Ecto neural progenitor cell (in vitro differentiated cells): ENCODE measurements around the gene HPX.
"Not testable (repeated sequence)": the region's sequence is repeated elsewhere in the genome, so short reads cannot be mapped to it uniquely, and the experiment has no call there.

ENCODE experiments used
- DNase-seq: peaks from one replicate; pipeline ENCODE4 v3.0.0-alpha.2; 2018; ENCODE audit warnings: low spot score

Gene HPX

GRCh38 chr11:6414874-6415328 lies 25.9 kb downstream of the HPX start:
- DNase-seq: no peak

- no peak for DNase-seq
Measured at GRCh38 chr11:6413791-6414201, 27.0 kb downstream of the HPX start.

DNA sequence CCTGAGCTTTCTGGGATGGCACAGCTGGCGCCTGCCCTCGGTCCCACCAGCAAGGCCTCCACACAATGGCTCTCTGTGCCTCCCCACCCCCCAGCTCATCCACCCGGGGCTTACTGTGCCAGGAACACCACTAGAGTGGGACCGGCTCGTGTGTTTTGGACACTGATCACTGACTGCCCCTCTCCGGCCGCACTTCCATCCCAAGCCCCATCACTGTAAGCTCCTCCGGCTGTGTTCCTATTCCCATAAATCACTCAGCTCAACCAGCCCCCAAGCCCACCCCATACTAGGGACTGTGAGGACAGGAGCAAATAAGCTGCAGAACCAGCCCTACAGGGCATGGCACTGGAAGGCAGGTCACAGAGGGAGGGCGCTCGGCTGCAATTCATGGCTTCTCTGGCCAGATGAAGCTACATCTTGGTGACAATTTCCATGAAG lies 29.2 kb downstream of the HPX start:
- no peak for DNase-seq

DNA sequence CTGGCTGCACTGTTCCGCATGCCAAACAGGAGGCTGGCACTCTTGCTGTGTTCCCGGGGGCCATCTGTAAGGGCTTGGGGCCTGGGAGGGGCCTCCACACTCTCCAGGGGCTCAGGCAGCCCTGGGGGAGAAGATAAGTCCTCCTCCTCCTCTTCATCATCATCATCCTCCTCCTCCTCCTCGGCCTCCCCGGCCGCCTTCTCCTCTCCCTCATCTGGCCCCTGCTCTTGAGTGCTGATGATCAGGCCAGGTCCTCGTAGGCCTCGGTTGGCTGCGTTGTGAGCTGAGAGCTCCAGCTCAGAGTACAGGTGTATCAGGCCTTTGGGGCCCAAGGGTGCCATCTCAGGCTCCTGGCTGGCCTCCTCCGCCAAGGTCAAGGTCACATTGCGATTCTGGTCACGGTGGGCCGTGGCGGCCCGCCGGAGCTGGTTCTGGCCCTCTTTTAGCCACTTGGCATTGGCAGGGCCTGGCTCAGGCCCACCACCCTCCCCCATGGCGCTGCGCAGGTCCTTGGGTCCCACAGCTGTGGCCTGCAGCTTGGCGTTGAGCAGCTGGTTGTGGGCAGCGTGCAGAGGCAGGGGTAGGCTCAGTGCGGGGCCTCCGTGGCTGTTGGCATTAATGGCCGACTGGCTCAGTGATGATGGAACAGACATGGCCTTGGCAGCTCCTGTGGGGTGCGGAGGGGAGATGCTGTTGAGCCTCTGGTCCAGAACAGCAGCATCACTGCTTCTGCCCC lies 29.9 kb downstream of the HPX start:
- DNase-seq: no peak

DNA sequence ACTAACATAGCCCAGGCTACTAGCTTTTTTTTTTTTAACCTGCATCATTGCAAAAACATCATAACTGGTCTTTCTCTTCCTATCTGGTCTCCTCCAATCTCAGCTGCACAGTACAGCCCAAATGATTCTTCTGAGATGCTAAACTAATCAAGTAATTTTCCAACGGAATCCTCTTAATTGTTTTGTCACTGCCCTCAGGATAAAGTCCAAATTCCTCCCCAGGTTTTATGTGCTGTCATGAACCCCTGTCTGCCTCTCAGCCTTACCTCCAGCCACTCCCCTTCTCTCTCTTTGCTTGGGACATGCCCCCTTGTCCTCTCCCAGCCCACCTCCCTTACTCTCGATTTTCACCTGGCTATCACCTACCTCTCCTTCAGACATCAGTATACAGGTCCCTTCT lies 34.4 kb downstream of the HPX start:
- no peak for DNase-seq

- no peak for DNase-seq
Measured at GRCh38 chr11:6405846-6406245, 34.9 kb downstream of the HPX start.

GRCh38 chr11:6405052-6405667 lies 35.6 kb downstream of the HPX start:
- peak; percentile 81 for DNase-seq

- no peak for DNase-seq
Measured at GRCh38 chr11:6404342-6405051, 36.3 kb downstream of the HPX start.

GRCh38 chr11:6403539-6403938 lies 37.2 kb downstream of the HPX start:
- DNase-seq: no peak

GRCh38 chr11:6402561-6402981 lies 38.2 kb downstream of the HPX start:
- DNase-seq: no peak

- DNase-seq: no peak
Measured at GRCh38 chr11:6402061-6402470, 38.7 kb downstream of the HPX start.

DNA sequence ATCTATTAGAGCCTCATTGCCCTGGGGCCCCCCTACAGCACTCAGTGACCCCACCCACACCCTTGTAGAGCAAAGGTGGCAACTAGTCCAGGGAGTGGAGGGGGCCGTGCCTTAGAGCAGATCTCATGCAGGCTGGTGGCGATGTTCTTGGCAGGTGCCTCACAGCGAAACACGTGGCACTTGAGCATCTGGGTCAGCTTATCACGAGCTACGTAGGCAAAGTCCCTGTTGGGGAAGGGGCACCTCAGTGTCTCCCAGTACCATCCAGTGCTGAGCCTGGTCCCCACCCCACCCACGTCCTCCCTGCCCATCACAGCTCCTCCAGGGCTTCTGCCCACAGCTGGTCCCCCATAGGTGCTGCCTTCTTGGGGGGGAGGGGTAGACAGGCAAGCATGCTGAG lies 39.3 kb downstream of the HPX start:
- DNase-seq: no peak

- DNase-seq: no peak
Measured at GRCh38 chr11:6400431-6401345, 40.1 kb downstream of the HPX start.

DNA sequence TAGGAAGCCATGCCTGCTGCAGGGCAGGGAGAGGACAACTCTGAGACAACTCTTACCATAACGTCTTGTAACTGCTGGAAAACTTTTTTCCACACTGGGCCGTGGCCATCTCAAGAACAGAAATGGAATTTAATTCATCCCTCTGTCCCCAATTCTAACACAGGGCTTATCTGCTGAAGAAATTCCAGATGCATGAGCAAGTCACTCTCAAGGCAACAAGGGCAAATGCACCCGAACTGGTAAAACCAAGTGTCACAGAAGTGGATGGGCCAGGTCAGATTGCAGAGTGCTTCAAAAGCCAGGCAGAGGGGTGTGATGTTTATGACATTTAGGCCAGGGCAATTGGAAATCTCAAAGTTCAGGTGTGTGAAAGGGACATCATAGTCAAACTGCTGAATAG lies 43.2 kb downstream of the HPX start:
- no peak for DNase-seq

- no peak for DNase-seq
Measured at GRCh38 chr11:6397156-6397555, 43.6 kb downstream of the HPX start.

DNA sequence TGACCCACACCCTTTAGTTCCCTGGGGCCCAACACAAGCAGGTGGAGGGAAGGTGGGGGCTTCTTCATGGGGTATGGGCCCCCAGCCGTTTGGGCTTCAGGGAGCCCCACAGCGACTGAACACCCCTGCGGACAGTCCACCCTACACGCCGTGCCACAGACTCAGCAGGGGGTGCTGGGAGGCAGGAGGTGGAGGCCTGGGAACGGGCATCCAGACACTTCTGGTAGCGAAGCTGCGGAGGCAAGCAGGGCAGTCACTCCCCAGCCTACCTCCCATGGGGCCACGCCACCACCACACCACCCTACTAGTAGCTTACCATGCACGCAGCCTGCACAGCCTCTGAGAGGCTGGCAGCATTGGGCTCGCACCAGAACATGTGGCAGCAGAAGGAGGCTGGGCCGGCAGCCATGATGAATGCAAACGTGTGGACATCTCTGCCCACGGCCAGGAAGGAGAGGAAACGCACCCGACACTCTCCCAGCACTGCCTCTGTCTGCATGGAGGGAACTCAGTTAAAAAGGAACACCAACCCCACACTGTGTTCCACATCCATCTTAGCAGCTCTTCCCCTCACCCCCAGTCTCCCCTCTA lies 45.2 kb downstream of the HPX start:
- DNase-seq: no peak

DNA sequence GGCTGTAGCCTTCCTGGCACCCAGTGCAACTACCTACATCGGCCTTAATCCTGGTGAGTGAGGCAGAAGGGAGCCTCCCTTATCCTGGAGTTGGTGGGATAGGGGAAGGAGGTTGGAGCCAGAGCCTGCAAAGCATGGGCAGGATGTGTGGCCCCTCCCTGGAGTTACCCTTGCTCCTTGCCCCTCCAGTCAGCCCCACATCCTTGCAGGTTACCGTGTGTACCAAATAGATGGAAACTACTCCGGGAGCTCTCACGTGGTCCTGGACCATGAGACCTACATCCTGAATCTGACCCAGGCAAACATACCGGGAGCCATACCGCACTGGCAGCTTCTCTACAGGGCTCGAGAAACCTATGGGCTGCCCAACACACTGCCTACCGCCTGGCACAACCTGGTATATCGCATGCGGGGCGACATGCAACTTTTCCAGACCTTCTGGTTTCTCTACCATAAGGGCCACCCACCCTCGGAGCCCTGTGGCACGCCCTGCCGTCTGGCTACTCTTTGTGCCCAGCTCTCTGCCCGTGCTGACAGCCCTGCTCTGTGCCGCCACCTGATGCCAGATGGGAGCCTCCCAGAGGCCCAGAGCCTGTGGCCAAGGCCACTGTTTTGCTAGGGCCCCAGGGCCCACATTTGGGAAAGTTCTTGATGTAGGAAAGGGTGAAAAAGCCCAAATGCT lies 46.7 kb downstream of the HPX start:
- DNase-seq: no peak

- DNase-seq: not testable (repeated sequence)
Measured at GRCh38 chr11:6392251-6392650, 48.5 kb downstream of the HPX start.

DNA sequence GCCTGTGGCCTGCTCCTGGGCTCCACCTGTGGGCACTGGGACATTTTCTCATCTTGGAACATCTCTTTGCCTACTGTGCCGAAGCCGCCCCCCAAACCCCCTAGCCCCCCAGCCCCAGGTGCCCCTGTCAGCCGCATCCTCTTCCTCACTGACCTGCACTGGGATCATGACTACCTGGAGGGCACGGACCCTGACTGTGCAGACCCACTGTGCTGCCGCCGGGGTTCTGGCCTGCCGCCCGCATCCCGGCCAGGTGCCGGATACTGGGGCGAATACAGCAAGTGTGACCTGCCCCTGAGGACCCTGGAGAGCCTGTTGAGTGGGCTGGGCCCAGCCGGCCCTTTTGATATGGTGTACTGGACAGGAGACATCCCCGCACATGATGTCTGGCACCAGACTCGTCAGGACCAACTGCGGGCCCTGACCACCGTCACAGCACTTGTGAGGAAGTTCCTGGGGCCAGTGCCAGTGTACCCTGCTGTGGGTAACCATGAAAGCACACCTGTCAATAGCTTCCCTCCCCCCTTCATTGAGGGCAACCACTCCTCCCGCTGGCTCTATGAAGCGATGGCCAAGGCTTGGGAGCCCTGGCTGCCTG lies 49.2 kb downstream of the HPX start:
- DNase-seq: no peak

DNA sequence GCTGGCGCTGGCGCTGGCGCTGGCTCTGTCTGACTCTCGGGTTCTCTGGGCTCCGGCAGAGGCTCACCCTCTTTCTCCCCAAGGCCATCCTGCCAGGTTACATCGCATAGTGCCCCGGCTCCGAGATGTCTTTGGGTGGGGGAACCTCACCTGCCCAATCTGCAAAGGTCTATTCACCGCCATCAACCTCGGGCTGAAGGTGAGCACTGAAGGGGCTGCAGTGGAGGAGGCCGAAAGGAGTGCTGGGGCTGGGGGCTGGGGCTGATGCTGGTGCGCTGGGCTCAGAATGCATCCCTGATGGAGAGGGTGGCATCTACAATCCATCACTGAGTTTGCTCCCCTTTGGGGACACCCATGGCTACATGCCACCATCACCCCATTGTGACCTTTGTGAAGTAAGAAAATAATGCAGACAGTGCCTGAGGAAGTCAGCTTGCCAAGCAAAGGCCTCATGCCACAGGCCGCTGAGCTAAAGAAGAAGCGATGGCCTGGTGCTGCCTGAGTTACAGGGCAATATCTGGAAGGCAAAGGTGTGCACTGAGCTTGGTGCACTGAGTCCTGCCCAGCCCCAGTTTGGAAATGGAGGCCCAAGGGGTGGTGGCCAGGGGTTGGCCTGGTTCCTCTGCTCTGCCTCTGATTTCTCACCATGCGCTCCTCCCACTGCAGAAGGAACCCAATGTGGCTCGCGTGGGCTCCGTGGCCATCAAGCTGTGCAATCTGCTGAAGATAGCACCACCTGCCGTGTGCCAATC lies 49.9 kb downstream of the HPX start:
- DNase-seq: no peak
